AG04450 (cell line): ENCODE data around the gene FOXD1. TPM values are rescaled to one million over a fixed set of nuclear protein-coding genes. Genes with fewer than 3 reads are reported as not detected.

Experiments used
- CTCF ChIA-PET: fragments of 300-600, 350-600 bp; formaldehyde crosslinking; extraction: SDS; loops from one replicate; lab custom pipeline; 2022; ENCODE audit warnings: antibody characterized with exemption, inconsistent platforms; lab: Charles Lee
- POLR2A ChIA-PET: fragments of 350-600 bp; formaldehyde crosslinking; extraction: SDS; loops from one replicate; lab custom pipeline; 2021; ENCODE audit warnings: antibody characterized with exemption, inconsistent platforms; lab: Yijun Ruan, JAX
- DNase-seq: peaks from one replicate; pipeline ENCODE4 v3.0.0-alpha.2; 2011; ENCODE audit warnings: low read depth, low spot score
- H3K27ac ChIP-seq: one replicate; pipeline ENCODE4 v1.5.1; 2012; ENCODE audit warnings: low read depth, low read length, control low read depth
- H3K27me3 ChIP-seq: one replicate; pipeline ENCODE4 v1.6.0; 2012; ENCODE audit warnings: low read length; ENCODE audit not compliant: control insufficient read depth, insufficient read depth
- H3K4me3 ChIP-seq: 2 replicates; pipeline ENCODE4 v1.5.1; 2011; ENCODE audit warnings: mild to moderate bottlenecking, low read depth, low read length, control low read depth
- H3K9me3 ChIP-seq: 2 replicates; pipeline ENCODE4 v1.5.1; 2012; ENCODE audit warnings: low read length; ENCODE audit not compliant: control insufficient read depth, insufficient read depth
- CTCF ChIP-seq: IDR thresholded peaks from 2 replicates; pipeline ENCODE4 v1.5.1; 2011; ENCODE audit warnings: low read depth, low read length, control low read depth, inconsistent platforms
- polyA plus RNA-seq: library from polyadenylated mRNA; depleted of rRNA; stranded (reverse); fragments of >200 nt; gene quantifications from 2 replicates; pipeline ENCODE4 v1.2.3, GENCODE V29; 2011

FOXD1 gene
- polyA plus RNA-seq, 1 experiment = 8.4 TPM

- Histone ChIP-seq H3K27ac (no peak overlapping the region), H3K9me3 (peaks cover 6% of the 10 kb centered on the region; the same call in 1 of the 2 replicates), H3K4me3 (no peak overlapping the region), H3K27me3 (no peaks in the 10 kb centered on the region)
- ChIA-PET POLR2A (interaction anchor here (0.7 kb wide), 1 partner anchor 199 kb away, joined by 10 read pairs; no protein-coding TSS in a partner anchor), CTCF (no interaction called here)
- TF ChIP-seq CTCF = no peak
- DNase-seq = no peak
These were observed 17.2 kb downstream of the FOXD1 start for GRCh38 chr5:73431204-73431851.

GRCh38 chr5:73426034-73426433, 22.5 kb downstream of the FOXD1 start:
- TF ChIP-seq CTCF = no peak
- CTCF ChIA-PET = interaction anchor here (1.2 kb wide), 1 partner anchor 25 kb away, joined by 3 read pairs; no protein-coding TSS in a partner anchor

GRCh38 chr5:73424556-73424977, 24.0 kb downstream of the FOXD1 start:
- H3K27ac ChIP-seq = no peak overlapping the region
- POLR2A ChIA-PET = no interaction called here
- CTCF ChIA-PET = interaction anchor here (1.0 to 1.2 kb wide), 2 partner anchors 11 to 27 kb away, joined by 3 read pairs; no protein-coding TSS in a partner anchor
- no peak for TF ChIP-seq CTCF
- H3K27me3 ChIP-seq = no peaks in the 10 kb centered on the region
- no peak for DNase-seq
- H3K9me3 ChIP-seq = no peaks in the 10 kb centered on the region
- no peak overlapping the region for H3K4me3 ChIP-seq

More at GRCh38 chr5:73426034-73426433, 22.5 kb downstream of the FOXD1 start:
- Histone ChIP-seq H3K27me3 (no peaks in the 10 kb centered on the region), H3K27ac (no peak overlapping the region), H3K4me3 (no peak overlapping the region), H3K9me3 (no peaks in the 10 kb centered on the region)
- DNase-seq = no peak
- POLR2A ChIA-PET = no interaction called here

GRCh38 chr5:73422164-73422563, 26.4 kb downstream of the FOXD1 start:
- Histone ChIP-seq H3K27ac (no peak overlapping the region), H3K27me3 (no peaks in the 10 kb centered on the region), H3K4me3 (no peak overlapping the region), H3K9me3 (no peaks in the 10 kb centered on the region)
- POLR2A ChIA-PET = no interaction called here
- CTCF ChIA-PET = interaction anchor here (0.6 to 1.2 kb wide), 3 partner anchors 11 to 206 kb away, joined by 3 to 5 read pairs (median 4); no protein-coding TSS in a partner anchor
- DNase-seq = no peak
- TF ChIP-seq CTCF = no peak

- no peak overlapping the region for H3K4me3 ChIP-seq
- no peak overlapping the region for H3K27ac ChIP-seq
- ChIA-PET CTCF (no interaction called here), POLR2A (interaction anchor here (2.0 kb wide), 1 partner anchor 204 kb away, joined by 5 read pairs; no protein-coding TSS in a partner anchor)
- DNase-seq = no peak
- no peaks in the 10 kb centered on the region for H3K27me3 ChIP-seq
- TF ChIP-seq CTCF = no peak
- no peaks in the 10 kb centered on the region for H3K9me3 ChIP-seq
These were observed 27.9 kb downstream of the FOXD1 start for GRCh38 chr5:73420666-73421065.
